WTC11 (cell line): ENCODE data around the gene CYP1A2. TPM values are rescaled to one million over a fixed set of nuclear protein-coding genes. Genes with fewer than 3 reads are reported as not detected.

Experiments
- ATAC-seq: fragments of 200-7000 bp; cut with Tn5 transposase; 2 replicates; pipeline ENCODE4 v1.10.0; 2021; ENCODE audit warnings: mild to moderate bottlenecking, moderate library complexity
- CTCF ChIA-PET: fragments of 300-600 bp; sonication (Branson Sonifier 250); formaldehyde crosslinking; loops from one replicate; lab custom pipeline; 2021; ENCODE audit warnings: antibody characterized with exemption; lab: Charles Lee
- POLR2A ChIA-PET: fragments of 350-600 bp; sonication (Branson Sonifier 250); formaldehyde crosslinking; loops from one replicate; lab custom pipeline; 2021; ENCODE audit warnings: antibody characterized with exemption; lab: Charles Lee
- DNase-seq: peaks from one replicate; pipeline ENCODE4 v3.0.0; 2021; ENCODE audit warnings: low spot score
- H3K27ac Mint-ChIP-seq: 2 replicates; pipeline ENCODE4 v1.8.0; 2021; ENCODE audit warnings: mixed read lengths
- H3K27me3 Mint-ChIP-seq: 2 replicates; pipeline ENCODE4 v1.8.0; 2021; ENCODE audit warnings: low read depth, mild to moderate bottlenecking, moderate library complexity, mixed read lengths
- H3K36me3 Mint-ChIP-seq: 2 replicates; pipeline ENCODE4 v1.8.0; 2021; ENCODE audit warnings: mixed read lengths
- H3K4me1 Mint-ChIP-seq: 2 replicates; pipeline ENCODE4 v1.8.0; 2022; ENCODE audit warnings: mixed read lengths
- H3K4me3 Mint-ChIP-seq: 2 replicates; pipeline ENCODE4 v1.8.0; 2021; ENCODE audit warnings: mild to moderate bottlenecking, moderate library complexity, mixed read lengths
- H3K9me3 Mint-ChIP-seq: 2 replicates; pipeline ENCODE4 v1.8.0; 2021; ENCODE audit warnings: mixed read lengths
- AFF4 ChIP-seq: sonication (generic); formaldehyde crosslinking; IDR thresholded peaks from 2 replicates; pipeline ENCODE4 v1.8.1; 2023; ENCODE audit warnings: mild to moderate bottlenecking, missing genetic modification reagents, borderline replicate concordance
- CBFB ChIP-seq: sonication (generic); formaldehyde crosslinking; IDR thresholded peaks from 2 replicates; pipeline ENCODE4 v1.8.1; 2022; ENCODE audit warnings: mild to moderate bottlenecking, low read depth, missing genetic modification reagents
- E2F1 ChIP-seq: sonication (generic); formaldehyde crosslinking; IDR thresholded peaks from 2 replicates; pipeline ENCODE4 v1.8.0; 2022; ENCODE audit warnings: mild to moderate bottlenecking, missing genetic modification reagents
- ELF4 ChIP-seq: sonication (generic); formaldehyde crosslinking; IDR thresholded peaks from 2 replicates; pipeline ENCODE4 v1.8.1; 2022; ENCODE audit warnings: low read depth, mild to moderate bottlenecking, moderate library complexity, missing genetic modification reagents
- ERG ChIP-seq: fragments of 250-450 bp; sonication (Bioruptor Pico); IDR thresholded peaks from 2 replicates; pipeline ENCODE4 v1.8.0; 2021; ENCODE audit warnings: mild to moderate bottlenecking
- ESRRA ChIP-seq: sonication (generic); formaldehyde crosslinking; IDR thresholded peaks from 2 replicates; pipeline ENCODE4 v1.8.1; 2022; ENCODE audit warnings: mild to moderate bottlenecking, missing genetic modification reagents, borderline replicate concordance
- FOXK1 ChIP-seq: sonication (generic); formaldehyde crosslinking; IDR thresholded peaks from 2 replicates; pipeline ENCODE4 v1.8.0; 2022; ENCODE audit warnings: mild to moderate bottlenecking, moderate library complexity, missing genetic modification reagents
- HMGA2 ChIP-seq: fragments of 250-450 bp; sonication (Bioruptor Pico); IDR thresholded peaks from 2 replicates; pipeline ENCODE4 v1.4.0; 2021; ENCODE audit warnings: mild to moderate bottlenecking, moderate library complexity
- MYBL2 ChIP-seq: sonication (generic); formaldehyde crosslinking; IDR thresholded peaks from 2 replicates; pipeline ENCODE4 v1.8.1; 2023; ENCODE audit warnings: mild to moderate bottlenecking, moderate library complexity, missing genetic modification reagents
- NR2C2 ChIP-seq: sonication (generic); formaldehyde crosslinking; IDR thresholded peaks from 2 replicates; pipeline ENCODE4 v1.8.0; 2022; ENCODE audit warnings: mild to moderate bottlenecking, missing genetic modification reagents
- SP1 ChIP-seq: sonication (generic); formaldehyde crosslinking; conservative IDR thresholded peaks from 2 replicates; pipeline ENCODE4 v1.8.1; 2022; ENCODE audit warnings: missing genetic modification reagents
- TCF7 ChIP-seq: sonication (generic); formaldehyde crosslinking; IDR thresholded peaks from 2 replicates; pipeline ENCODE4 v1.8.0; 2022; ENCODE audit warnings: mild to moderate bottlenecking, low read depth, missing genetic modification reagents, moderate library complexity
- ZBTB21 ChIP-seq: sonication (generic); formaldehyde crosslinking; IDR thresholded peaks from 2 replicates; pipeline ENCODE4 v1.8.1; 2023; ENCODE audit warnings: mild to moderate bottlenecking, missing genetic modification reagents, borderline replicate concordance
- ZNF138 ChIP-seq: sonication (generic); formaldehyde crosslinking; conservative IDR thresholded peaks from 2 replicates; pipeline ENCODE4 v1.8.1; 2022; ENCODE audit warnings: mild to moderate bottlenecking, moderate library complexity, missing genetic modification reagents
- ZNF232 ChIP-seq: sonication (generic); formaldehyde crosslinking; IDR thresholded peaks from 2 replicates; pipeline ENCODE4 v1.8.0; 2022; ENCODE audit warnings: mild to moderate bottlenecking, missing genetic modification reagents
- ZNF423 ChIP-seq: fragments of 250-450 bp; sonication (Bioruptor Pico); IDR thresholded peaks from 2 replicates; pipeline ENCODE4 v2.1.2; 2022; ENCODE audit warnings: mild to moderate bottlenecking, moderate library complexity
- total RNA-seq: library from RNA; stranded (reverse); gene quantifications from 3 replicates; pipeline ENCODE4 v1.2.3, GENCODE V29; 2021
- TF ChIP-seq, protein P1 (sequence below): sonication (generic); formaldehyde crosslinking; IDR thresholded peaks from 2 replicates; pipeline ENCODE4 v1.8.0; 2023; ENCODE audit warnings: mild to moderate bottlenecking, missing genetic modification reagents
- TF ChIP-seq, protein P2 (sequence below): sonication (generic); formaldehyde crosslinking; conservative IDR thresholded peaks from 2 replicates; pipeline ENCODE4 v1.8.1; 2023; ENCODE audit warnings: mild to moderate bottlenecking, low read depth, missing genetic modification reagents, moderate library complexity
- TF ChIP-seq, protein P3 (sequence below): sonication (generic); formaldehyde crosslinking; IDR thresholded peaks from 2 replicates; pipeline ENCODE4 v1.8.1; 2022; ENCODE audit warnings: missing genetic modification reagents, borderline replicate concordance
- TF ChIP-seq, protein P4 (sequence below): sonication (generic); formaldehyde crosslinking; IDR thresholded peaks from 2 replicates; pipeline ENCODE4 v1.8.0; 2023; ENCODE audit warnings: missing genetic modification reagents, mild to moderate bottlenecking, borderline replicate concordance

Gene CYP1A2
- total RNA-seq, 1 experiment from 2014 or later: not detected

DNA sequence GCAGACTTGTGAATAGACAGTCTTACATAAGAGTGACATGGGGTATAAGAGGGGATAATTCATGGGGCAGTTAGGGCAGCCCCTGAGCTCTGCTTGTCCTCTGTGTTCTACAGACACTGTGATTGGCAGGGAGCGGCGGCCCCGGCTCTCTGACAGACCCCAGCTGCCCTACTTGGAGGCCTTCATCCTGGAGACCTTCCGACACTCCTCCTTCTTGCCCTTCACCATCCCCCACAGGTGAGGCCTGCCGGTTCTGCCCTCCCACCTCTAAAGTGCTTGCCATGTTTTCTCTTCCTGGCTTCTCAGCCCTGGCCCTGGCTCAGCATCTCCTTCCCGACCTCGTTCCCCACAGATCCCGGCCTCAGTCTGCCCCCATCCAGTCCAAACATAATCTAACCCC is 3.4 kb downstream of the CYP1A2 start:
- DNase-seq: no peak
- H3K9me3 Mint-ChIP-seq: no peaks in the 10 kb centered on the region
- no peak for ATAC-seq
- no peaks in the 10 kb centered on the region for H3K36me3 Mint-ChIP-seq
- CTCF ChIA-PET: interaction anchor here (0.7 to 5.8 kb wide), 4 partner anchors 18 to 120 kb away, joined by 3 to 56 read pairs (median 4); no protein-coding TSS in a partner anchor
- TF ChIP-seq MYBL2 (CRISPR knock-in tag) (no peak), TCF7 (CRISPR knock-in tag) (no peak), ZNF138 (CRISPR knock-in tag) (no peak), HMGA2 (no peak), FOXK1 (CRISPR knock-in tag) (no peak), AFF4 (CRISPR knock-in tag) (no peak), ESRRA (CRISPR knock-in tag) (no peak), ERG (CRISPR knock-in tag) (no peak), ZNF232 (CRISPR knock-in tag) (no peak), NR2C2 (CRISPR knock-in tag) (no peak), E2F1 (CRISPR knock-in tag) (no peak), ZBTB21 (CRISPR knock-in tag) (no peak), CBFB (CRISPR knock-in tag) (no peak), ZNF423 (no peak), SP1 (CRISPR knock-in tag) (no peak), ELF4 (CRISPR knock-in tag) (no peak)
- TF ChIP-seq, protein P1, sequence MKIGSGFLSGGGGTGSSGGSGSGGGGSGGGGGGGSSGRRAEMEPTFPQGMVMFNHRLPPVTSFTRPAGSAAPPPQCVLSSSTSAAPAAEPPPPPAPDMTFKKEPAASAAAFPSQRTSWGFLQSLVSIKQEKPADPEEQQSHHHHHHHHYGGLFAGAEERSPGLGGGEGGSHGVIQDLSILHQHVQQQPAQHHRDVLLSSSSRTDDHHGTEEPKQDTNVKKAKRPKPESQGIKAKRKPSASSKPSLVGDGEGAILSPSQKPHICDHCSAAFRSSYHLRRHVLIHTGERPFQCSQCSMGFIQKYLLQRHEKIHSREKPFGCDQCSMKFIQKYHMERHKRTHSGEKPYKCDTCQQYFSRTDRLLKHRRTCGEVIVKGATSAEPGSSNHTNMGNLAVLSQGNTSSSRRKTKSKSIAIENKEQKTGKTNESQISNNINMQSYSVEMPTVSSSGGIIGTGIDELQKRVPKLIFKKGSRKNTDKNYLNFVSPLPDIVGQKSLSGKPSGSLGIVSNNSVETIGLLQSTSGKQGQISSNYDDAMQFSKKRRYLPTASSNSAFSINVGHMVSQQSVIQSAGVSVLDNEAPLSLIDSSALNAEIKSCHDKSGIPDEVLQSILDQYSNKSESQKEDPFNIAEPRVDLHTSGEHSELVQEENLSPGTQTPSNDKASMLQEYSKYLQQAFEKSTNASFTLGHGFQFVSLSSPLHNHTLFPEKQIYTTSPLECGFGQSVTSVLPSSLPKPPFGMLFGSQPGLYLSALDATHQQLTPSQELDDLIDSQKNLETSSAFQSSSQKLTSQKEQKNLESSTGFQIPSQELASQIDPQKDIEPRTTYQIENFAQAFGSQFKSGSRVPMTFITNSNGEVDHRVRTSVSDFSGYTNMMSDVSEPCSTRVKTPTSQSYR (CRISPR knock-in tag): no peak
- TF ChIP-seq, protein P2, sequence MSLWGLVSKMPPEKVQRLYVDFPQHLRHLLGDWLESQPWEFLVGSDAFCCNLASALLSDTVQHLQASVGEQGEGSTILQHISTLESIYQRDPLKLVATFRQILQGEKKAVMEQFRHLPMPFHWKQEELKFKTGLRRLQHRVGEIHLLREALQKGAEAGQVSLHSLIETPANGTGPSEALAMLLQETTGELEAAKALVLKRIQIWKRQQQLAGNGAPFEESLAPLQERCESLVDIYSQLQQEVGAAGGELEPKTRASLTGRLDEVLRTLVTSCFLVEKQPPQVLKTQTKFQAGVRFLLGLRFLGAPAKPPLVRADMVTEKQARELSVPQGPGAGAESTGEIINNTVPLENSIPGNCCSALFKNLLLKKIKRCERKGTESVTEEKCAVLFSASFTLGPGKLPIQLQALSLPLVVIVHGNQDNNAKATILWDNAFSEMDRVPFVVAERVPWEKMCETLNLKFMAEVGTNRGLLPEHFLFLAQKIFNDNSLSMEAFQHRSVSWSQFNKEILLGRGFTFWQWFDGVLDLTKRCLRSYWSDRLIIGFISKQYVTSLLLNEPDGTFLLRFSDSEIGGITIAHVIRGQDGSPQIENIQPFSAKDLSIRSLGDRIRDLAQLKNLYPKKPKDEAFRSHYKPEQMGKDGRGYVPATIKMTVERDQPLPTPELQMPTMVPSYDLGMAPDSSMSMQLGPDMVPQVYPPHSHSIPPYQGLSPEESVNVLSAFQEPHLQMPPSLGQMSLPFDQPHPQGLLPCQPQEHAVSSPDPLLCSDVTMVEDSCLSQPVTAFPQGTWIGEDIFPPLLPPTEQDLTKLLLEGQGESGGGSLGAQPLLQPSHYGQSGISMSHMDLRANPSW (CRISPR knock-in tag): no peak
- TF ChIP-seq, protein P3, sequence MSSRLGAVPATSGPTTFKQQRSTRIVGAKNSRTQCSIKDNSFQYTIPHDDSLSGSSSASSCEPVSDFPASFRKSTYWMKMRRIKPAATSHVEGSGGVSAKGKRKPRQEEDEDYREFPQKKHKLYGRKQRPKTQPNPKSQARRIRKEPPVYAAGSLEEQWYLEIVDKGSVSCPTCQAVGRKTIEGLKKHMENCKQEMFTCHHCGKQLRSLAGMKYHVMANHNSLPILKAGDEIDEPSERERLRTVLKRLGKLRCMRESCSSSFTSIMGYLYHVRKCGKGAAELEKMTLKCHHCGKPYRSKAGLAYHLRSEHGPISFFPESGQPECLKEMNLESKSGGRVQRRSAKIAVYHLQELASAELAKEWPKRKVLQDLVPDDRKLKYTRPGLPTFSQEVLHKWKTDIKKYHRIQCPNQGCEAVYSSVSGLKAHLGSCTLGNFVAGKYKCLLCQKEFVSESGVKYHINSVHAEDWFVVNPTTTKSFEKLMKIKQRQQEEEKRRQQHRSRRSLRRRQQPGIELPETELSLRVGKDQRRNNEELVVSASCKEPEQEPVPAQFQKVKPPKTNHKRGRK (CRISPR knock-in tag): no peak
- TF ChIP-seq, protein P4, sequence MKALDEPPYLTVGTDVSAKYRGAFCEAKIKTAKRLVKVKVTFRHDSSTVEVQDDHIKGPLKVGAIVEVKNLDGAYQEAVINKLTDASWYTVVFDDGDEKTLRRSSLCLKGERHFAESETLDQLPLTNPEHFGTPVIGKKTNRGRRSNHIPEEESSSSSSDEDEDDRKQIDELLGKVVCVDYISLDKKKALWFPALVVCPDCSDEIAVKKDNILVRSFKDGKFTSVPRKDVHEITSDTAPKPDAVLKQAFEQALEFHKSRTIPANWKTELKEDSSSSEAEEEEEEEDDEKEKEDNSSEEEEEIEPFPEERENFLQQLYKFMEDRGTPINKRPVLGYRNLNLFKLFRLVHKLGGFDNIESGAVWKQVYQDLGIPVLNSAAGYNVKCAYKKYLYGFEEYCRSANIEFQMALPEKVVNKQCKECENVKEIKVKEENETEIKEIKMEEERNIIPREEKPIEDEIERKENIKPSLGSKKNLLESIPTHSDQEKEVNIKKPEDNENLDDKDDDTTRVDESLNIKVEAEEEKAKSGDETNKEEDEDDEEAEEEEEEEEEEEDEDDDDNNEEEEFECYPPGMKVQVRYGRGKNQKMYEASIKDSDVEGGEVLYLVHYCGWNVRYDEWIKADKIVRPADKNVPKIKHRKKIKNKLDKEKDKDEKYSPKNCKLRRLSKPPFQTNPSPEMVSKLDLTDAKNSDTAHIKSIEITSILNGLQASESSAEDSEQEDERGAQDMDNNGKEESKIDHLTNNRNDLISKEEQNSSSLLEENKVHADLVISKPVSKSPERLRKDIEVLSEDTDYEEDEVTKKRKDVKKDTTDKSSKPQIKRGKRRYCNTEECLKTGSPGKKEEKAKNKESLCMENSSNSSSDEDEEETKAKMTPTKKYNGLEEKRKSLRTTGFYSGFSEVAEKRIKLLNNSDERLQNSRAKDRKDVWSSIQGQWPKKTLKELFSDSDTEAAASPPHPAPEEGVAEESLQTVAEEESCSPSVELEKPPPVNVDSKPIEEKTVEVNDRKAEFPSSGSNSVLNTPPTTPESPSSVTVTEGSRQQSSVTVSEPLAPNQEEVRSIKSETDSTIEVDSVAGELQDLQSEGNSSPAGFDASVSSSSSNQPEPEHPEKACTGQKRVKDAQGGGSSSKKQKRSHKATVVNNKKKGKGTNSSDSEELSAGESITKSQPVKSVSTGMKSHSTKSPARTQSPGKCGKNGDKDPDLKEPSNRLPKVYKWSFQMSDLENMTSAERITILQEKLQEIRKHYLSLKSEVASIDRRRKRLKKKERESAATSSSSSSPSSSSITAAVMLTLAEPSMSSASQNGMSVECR (CRISPR knock-in tag): no peak
- H3K4me3 Mint-ChIP-seq: no peak overlapping the region
- peaks cover 7% of the 10 kb centered on the region; the same call in 1 of the 2 replicates for H3K4me1 Mint-ChIP-seq
- peaks cover 6% of the 10 kb centered on the region for H3K27me3 Mint-ChIP-seq
- POLR2A ChIA-PET: interaction anchor here (2.5 kb wide), 1 partner anchor 8 kb away, joined by 11 read pairs; no protein-coding TSS in a partner anchor
- no peak overlapping the region for H3K27ac Mint-ChIP-seq
